BJ (cell line): ENCODE data around the gene P2RX5. TPM values are rescaled to one million over a fixed set of nuclear protein-coding genes. Genes with fewer than 3 reads are reported as not detected.
A peak's percentile ranks its signal among the peaks of the same experiment; 100 is the strongest.
"Not testable (repeated sequence)": the region's sequence is repeated elsewhere in the genome, so short reads cannot be mapped to it uniquely, and the experiment has no call there.

Source experiments
- CTCF ChIA-PET: fragments of 350-600 bp; formaldehyde crosslinking; extraction: SDS; loops from one replicate; lab custom pipeline; 2021; ENCODE audit warnings: antibody characterized with exemption, inconsistent platforms; lab: Yijun Ruan, JAX
- POLR2A ChIA-PET: fragments of 300-600 bp; sonication (Branson Sonifier 250); formaldehyde crosslinking; extraction: SDS; loops from one replicate; lab custom pipeline; 2021; ENCODE audit warnings: antibody characterized with exemption; lab: Charles Lee
- DNase-seq: peaks from one replicate; pipeline ENCODE4 v3.0.0-alpha.2; 2011; ENCODE audit warnings: low read depth
- H3K27me3 ChIP-seq: 2 replicates; pipeline ENCODE4 v1.6.0; 2011; ENCODE audit warnings: low read length; ENCODE audit not compliant: control insufficient read depth, insufficient read depth
- H3K36me3 ChIP-seq: 2 replicates; pipeline ENCODE4 v1.5.1; 2011; ENCODE audit warnings: low read length; ENCODE audit not compliant: control insufficient read depth, insufficient read depth
- H3K4me3 ChIP-seq: 2 replicates; pipeline ENCODE4 v1.5.1; 2011; ENCODE audit warnings: low read depth, mild to moderate bottlenecking, control low read depth, low read length
- polyA plus RNA-seq: library from polyadenylated mRNA; depleted of rRNA; stranded (reverse); fragments of >200 nt; gene quantifications from 2 replicates; pipeline ENCODE4 v1.2.3, GENCODE V29; 2011
- TF ChIP-seq, protein P1 (sequence below): IDR thresholded peaks from 2 replicates; pipeline ENCODE4 v1.5.1; 2011; ENCODE audit warnings: low read depth, mild to moderate bottlenecking, control low read depth, inconsistent platforms, low read length, moderate library complexity; ENCODE audit not compliant: insufficient read depth

The P2RX5 gene
- polyA plus RNA-seq, 1 experiment, result 6.5 TPM

DNA sequence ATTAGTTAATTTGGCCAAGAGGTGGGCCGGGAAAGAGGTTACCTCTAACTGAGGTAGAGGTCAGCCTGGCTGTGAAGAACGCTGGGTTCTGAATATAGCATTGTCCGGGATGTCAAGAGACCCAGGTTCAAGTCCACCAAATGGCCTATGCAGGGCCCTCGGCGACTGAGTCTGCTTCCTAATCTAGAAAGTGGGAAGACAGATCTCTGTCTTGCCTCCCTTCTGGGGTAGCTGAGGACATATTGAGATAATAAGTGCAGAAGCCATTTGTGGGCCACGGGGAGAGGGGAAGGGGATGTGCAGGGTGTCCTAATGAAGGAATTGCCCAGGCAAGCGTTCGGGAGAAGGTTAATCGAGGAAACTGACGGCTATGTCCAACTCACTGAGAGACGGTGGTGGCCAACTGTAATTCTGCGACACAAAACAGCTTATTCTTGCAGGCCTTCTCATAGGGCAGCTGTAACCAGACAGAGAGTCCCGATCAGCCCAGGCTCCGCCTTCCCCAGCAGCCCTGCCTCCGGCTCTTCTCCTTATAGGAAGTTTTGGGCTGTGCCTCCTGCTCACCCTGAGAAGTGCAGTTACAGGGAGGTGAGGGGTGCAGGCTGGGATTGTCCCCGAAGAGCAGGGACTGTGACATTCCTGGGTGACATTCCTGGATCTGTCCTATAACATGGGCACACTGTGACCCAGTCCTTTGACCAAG lies 43.6 kb upstream of the P2RX5 start:
- Histone ChIP-seq H3K4me3 (no peak overlapping the region), H3K27me3 (no peaks in the 10 kb centered on the region), H3K36me3 (no peaks in the 10 kb centered on the region)
- no peak for DNase-seq
- TF ChIP-seq, protein P1, sequence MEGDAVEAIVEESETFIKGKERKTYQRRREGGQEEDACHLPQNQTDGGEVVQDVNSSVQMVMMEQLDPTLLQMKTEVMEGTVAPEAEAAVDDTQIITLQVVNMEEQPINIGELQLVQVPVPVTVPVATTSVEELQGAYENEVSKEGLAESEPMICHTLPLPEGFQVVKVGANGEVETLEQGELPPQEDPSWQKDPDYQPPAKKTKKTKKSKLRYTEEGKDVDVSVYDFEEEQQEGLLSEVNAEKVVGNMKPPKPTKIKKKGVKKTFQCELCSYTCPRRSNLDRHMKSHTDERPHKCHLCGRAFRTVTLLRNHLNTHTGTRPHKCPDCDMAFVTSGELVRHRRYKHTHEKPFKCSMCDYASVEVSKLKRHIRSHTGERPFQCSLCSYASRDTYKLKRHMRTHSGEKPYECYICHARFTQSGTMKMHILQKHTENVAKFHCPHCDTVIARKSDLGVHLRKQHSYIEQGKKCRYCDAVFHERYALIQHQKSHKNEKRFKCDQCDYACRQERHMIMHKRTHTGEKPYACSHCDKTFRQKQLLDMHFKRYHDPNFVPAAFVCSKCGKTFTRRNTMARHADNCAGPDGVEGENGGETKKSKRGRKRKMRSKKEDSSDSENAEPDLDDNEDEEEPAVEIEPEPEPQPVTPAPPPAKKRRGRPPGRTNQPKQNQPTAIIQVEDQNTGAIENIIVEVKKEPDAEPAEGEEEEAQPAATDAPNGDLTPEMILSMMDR, result no peak
- ChIA-PET CTCF (interaction anchor here (0.9 to 10.2 kb wide), 5 partner anchors 64 to 175 kb away, joined by 3 to 160 read pairs (median 3); no protein-coding TSS in a partner anchor), POLR2A (no interaction called here)

DNA sequence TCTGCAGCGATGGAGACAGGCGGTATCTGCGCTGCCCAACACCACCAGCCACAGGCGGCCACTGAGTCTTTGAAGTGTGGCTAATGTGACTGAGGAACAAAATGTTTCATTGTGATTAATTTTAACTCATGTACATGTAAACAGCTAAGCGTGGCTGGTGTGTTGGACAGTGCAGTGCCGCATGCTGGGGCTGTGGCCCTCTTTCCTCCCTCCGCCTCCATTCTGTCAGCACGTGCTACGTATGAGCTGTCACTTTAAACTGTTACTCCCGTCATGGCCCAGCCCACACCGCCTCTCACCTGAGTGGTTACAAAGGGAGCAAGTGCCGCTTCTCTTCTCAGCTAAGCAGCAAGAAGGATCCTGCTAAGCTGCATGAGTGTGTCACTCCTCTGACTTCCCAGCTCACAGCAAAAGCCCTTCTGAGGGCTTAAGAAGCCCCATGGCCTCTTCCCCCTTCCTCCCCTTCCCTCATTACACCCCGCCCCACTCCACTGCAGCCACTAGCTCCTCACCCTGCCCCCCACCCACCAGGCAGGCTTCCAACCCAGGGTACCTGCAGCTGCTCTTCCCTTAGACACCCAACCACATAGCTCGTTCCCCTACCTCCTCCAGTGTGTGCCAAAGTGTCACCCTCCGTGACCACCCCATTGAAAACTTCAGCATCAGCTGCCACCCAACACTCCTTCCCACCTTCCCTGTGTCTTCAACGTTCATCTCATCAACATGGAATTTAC lies 42.8 kb upstream of the P2RX5 start:
- no peak overlapping the region for H3K4me3 ChIP-seq

DNA sequence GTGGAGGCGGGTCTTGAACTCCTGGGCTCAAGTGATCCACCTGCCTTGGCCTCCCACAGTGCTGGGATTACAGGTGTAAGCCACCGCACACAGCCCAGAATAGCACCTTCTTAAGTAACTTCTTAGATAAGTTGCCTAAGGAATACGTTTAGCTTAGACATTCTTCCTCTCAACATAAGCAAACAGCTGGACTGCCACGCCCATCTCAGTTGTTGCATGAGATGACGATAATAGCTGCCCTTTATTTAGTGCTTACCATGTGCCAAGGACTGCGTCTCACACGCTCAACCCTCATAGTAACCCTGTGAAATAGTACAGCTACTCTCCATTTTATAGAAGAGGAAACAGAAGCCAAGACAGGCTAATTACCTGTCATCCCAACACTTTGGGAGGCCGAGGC lies 39.6 kb upstream of the P2RX5 start:
- no peak overlapping the region for H3K4me3 ChIP-seq
- no peaks in the 10 kb centered on the region for H3K27me3 ChIP-seq
- DNase-seq, result no peak
- POLR2A ChIA-PET, result no interaction called here
- CTCF ChIA-PET, result interaction anchor here (0.6 to 10.2 kb wide), 13 partner anchors 8 to 732 kb away, joined by 3 to 160 read pairs (median 6); partner anchors contain the start of genes HASPIN and NCBP3
- no peaks in the 10 kb centered on the region for H3K36me3 ChIP-seq
- TF ChIP-seq, protein P1, result no peak

More for the DNA sequence above, 42.8 kb upstream of the P2RX5 start:
- ChIA-PET CTCF (interaction anchor here (0.6 to 10.2 kb wide), 22 partner anchors 9 to 556 kb away, joined by 3 to 160 read pairs (median 8); partner anchors contain the start of genes HASPIN, ITGAE and NCBP3), POLR2A (no interaction called here)
- no peak for DNase-seq
- no peaks in the 10 kb centered on the region for H3K27me3 ChIP-seq
- TF ChIP-seq, protein P1, result no peak
- H3K36me3 ChIP-seq, result no peaks in the 10 kb centered on the region

DNA sequence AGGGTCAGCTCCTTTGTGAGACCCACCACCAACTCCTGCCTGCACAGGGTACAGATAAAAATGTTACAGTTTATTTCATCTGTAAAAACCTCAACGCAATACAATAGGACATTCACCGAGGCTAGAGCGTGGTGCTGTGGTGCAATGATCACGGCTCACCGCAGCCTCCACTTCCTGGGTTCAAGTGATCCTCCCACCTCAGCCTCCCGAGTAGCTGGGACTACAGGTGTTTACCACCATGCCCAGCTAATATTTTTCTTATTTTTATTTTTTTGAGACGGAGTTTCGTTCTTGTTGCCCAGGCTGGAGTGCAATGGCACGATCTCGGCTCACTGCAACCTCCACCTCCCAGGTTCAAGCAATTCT lies 38.9 kb upstream of the P2RX5 start:
- H3K36me3 ChIP-seq, H3K27me3 ChIP-seq, H3K4me3 ChIP-seq, DNase-seq, POLR2A ChIA-PET: not testable (repeated sequence)
- CTCF ChIA-PET, result interaction anchor here (0.6 to 10.2 kb wide), 16 partner anchors 9 to 1131 kb away, joined by 3 to 160 read pairs (median 5); partner anchors contain the start of genes HASPIN and NCBP3

DNA sequence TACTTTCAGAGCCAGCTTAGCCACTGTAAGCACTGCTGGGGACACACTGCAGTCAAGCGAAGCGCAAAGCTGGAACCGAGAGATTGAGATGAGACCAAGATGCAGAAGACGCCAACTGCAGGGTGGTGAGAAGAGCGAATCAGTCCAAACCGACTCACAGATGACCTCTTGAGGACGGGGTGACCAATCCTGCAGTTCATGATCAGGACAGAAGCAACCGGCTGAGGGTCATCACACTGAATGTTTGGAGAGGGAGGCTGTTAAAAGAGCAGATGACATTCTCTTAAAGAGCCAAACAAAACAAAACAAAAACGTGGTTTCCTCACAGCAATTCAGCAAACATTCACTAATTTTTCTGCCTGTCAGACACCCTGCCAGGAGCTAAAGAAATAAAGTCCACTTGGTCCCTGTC lies 36.3 kb upstream of the P2RX5 start:
- Histone ChIP-seq H3K36me3 (no peaks in the 10 kb centered on the region), H3K4me3 (no peak overlapping the region), H3K27me3 (no peaks in the 10 kb centered on the region)
- ChIA-PET CTCF (interaction anchor here (0.5 to 10.2 kb wide), 7 partner anchors 9 to 114 kb away, joined by 3 to 160 read pairs (median 4); partner anchors contain the start of genes HASPIN and NCBP3), POLR2A (no interaction called here)
- TF ChIP-seq, protein P1, result peak; percentile 23; the same call in 1 of the 2 replicates
- no peak for DNase-seq
